ENCODE measurements around the gene DSCAML1. TPM values are rescaled to one million over a fixed set of nuclear protein-coding genes. Genes with fewer than 3 reads are reported as not detected.

Gene DSCAML1
- total RNA-seq, 1 experiment from 2014 or later = not detected

GRCh38 chr11:117724621-117725020 lies 72.4 kb downstream of the DSCAML1 start:
- Histone ChIP-seq H3K36me3 (ENCODE audit: low read depth, low read length) (no peaks in the 10 kb centered on the region), H2AFZ (ENCODE audit: low read length) (no peak overlapping the region), H3K9me3 (ENCODE audit: low read length) (no peaks in the 10 kb centered on the region), H4K20me1 (ENCODE audit: low read length) (no peaks in the 10 kb centered on the region), H3F3A (ENCODE audit: low read length, unreplicated experiment) (no peaks in the 10 kb centered on the region), H3K79me2 (ENCODE audit: low read length) (no peaks in the 10 kb centered on the region), H3K9me2 (replicated peaks; ENCODE audit: low read length) (no peaks in the 10 kb centered on the region), H3K4me3 (ENCODE audit: low read length) (no peak overlapping the region), H3K4me2 (ENCODE audit: low read length) (no peak overlapping the region), H3K9ac (ENCODE audit: low read length) (no peak overlapping the region), H3K27me3 (ENCODE audit: low read length) (peaks cover 93% of the 10 kb centered on the region), H3K27ac (ENCODE audit: low read length) (no peak overlapping the region), H3K4me1 (ENCODE audit: insufficient read depth, low read length) (no peaks in the 10 kb centered on the region)
- no TSS peak for BruUV-seq (replicated peaks)
- ATAC-seq (no peak), DNase-seq (no peak)
- intact Hi-C loops (cut with micrococcal nuclease) = no loop called here
- TF ChIP-seq EZH2phosphoT487 (IDR thresholded peaks at IDR 0.05; ENCODE audit: borderline replicate concordance, low read length) (no peak), EZH2 (IDR thresholded peaks at IDR 0.05; ENCODE audit: low read length, unreplicated experiment) (no peak), CTCF (conservative IDR thresholded peaks at IDR 0.05; ENCODE audit: low read depth, low read length) (no peak)
- ChIA-PET POLR2A (ENCODE audit: unreplicated experiment) (no interaction called here), CTCF (no interaction called here)

- Histone ChIP-seq H3F3A (ENCODE audit: low read length, unreplicated experiment) (no peaks in the 10 kb centered on the region), H3K9ac (ENCODE audit: low read length) (no peak overlapping the region), H3K4me2 (ENCODE audit: low read length) (no peak overlapping the region), H2AFZ (ENCODE audit: low read length) (no peak overlapping the region), H3K4me3 (ENCODE audit: low read length) (no peak overlapping the region), H3K27me3 (ENCODE audit: low read length) (peaks cover 92% of the 10 kb centered on the region), H3K9me3 (ENCODE audit: low read length) (no peaks in the 10 kb centered on the region), H3K4me1 (ENCODE audit: insufficient read depth, low read length) (no peaks in the 10 kb centered on the region), H4K20me1 (ENCODE audit: low read length) (no peaks in the 10 kb centered on the region), H3K79me2 (ENCODE audit: low read length) (no peaks in the 10 kb centered on the region), H3K9me2 (replicated peaks; ENCODE audit: low read length) (no peaks in the 10 kb centered on the region), H3K36me3 (ENCODE audit: low read depth, low read length) (no peaks in the 10 kb centered on the region), H3K27ac (ENCODE audit: low read length) (no peak overlapping the region)
- ChIA-PET POLR2A (ENCODE audit: unreplicated experiment) (no interaction called here), CTCF (no interaction called here)
- intact Hi-C loops (cut with micrococcal nuclease) = no loop called here
- TF ChIP-seq EZH2 (IDR thresholded peaks at IDR 0.05; ENCODE audit: low read length, unreplicated experiment) = no peak
- no peak for TF ChIP-seq EZH2phosphoT487 (IDR thresholded peaks at IDR 0.05; ENCODE audit: borderline replicate concordance, low read length)
- TF ChIP-seq CTCF (conservative IDR thresholded peaks at IDR 0.05; ENCODE audit: low read depth, low read length) = no peak
- no peak for DNase-seq
- no TSS peak for BruUV-seq (replicated peaks)
- no peak for ATAC-seq
These were observed 72.9 kb downstream of the DSCAML1 start for GRCh38 chr11:117724104-117724503.

- Histone ChIP-seq H3K4me2 (ENCODE audit: low read length) (no peak overlapping the region), H3K27ac (ENCODE audit: low read length) (no peak overlapping the region), H3K9ac (ENCODE audit: low read length) (no peak overlapping the region), H3K9me2 (replicated peaks; ENCODE audit: low read length) (no peaks in the 10 kb centered on the region), H3K27me3 (ENCODE audit: low read length) (peaks cover 90% of the 10 kb centered on the region), H3K9me3 (ENCODE audit: low read length) (no peaks in the 10 kb centered on the region), H3K4me1 (ENCODE audit: insufficient read depth, low read length) (no peaks in the 10 kb centered on the region), H3F3A (ENCODE audit: low read length, unreplicated experiment) (no peaks in the 10 kb centered on the region), H3K79me2 (ENCODE audit: low read length) (no peaks in the 10 kb centered on the region), H4K20me1 (ENCODE audit: low read length) (no peaks in the 10 kb centered on the region), H3K36me3 (ENCODE audit: low read depth, low read length) (no peaks in the 10 kb centered on the region), H3K4me3 (ENCODE audit: low read length) (no peak overlapping the region), H2AFZ (ENCODE audit: low read length) (no peak overlapping the region)
- CTCF ChIA-PET = no interaction called here
- POLR2A ChIA-PET (ENCODE audit: unreplicated experiment) = no interaction called here
- no peak for DNase-seq
- intact Hi-C loops (cut with micrococcal nuclease) = no loop called here
- ATAC-seq = no peak
- TF ChIP-seq EZH2phosphoT487 (IDR thresholded peaks at IDR 0.05; ENCODE audit: borderline replicate concordance, low read length) = no peak
- no peak for TF ChIP-seq CTCF (conservative IDR thresholded peaks at IDR 0.05; ENCODE audit: low read depth, low read length)
- no peak for TF ChIP-seq EZH2 (IDR thresholded peaks at IDR 0.05; ENCODE audit: low read length, unreplicated experiment)
- BruUV-seq (replicated peaks) = no TSS peak
These were observed 73.6 kb downstream of the DSCAML1 start for GRCh38 chr11:117723277-117724024.
